Measurements from ENCODE around the gene REXO1. TPM values are rescaled to one million over a fixed set of nuclear protein-coding genes. Genes with fewer than 3 reads are reported as not detected.
A peak's percentile ranks its signal among the peaks of the same experiment; 100 is the strongest.

Gene REXO1
- total and polyA plus RNA-seq, 2 of the 8 experiments (the other 6 are each of a cell fraction or from before 2014, with no cell fraction given), result 42.4 to 44.3 TPM

GRCh38 chr19:1852581-1853128, 4.4 kb upstream of the REXO1 start:
- FAIRE-seq (no peak), DNase-seq (ENCODE audit: low read depth in 1 of 2, low spot score in 2 of 2) (no peak)
- H4K8ac ChIP-seq (ENCODE audit: extremely low read depth, insufficient read depth, low read length), result no peak overlapping the region; the same call in 1 of the 2 replicates
- H2BK12ac ChIP-seq (ENCODE audit: low read depth, low read length), result no peak overlapping the region
- no peak overlapping the region for H4K91ac ChIP-seq (replicated peaks; ENCODE audit: insufficient read length, low read length)
- H3K18ac ChIP-seq (ENCODE audit: extremely low read depth, low read length), result no peak overlapping the region
- no peak overlapping the region for H4K5ac ChIP-seq (ENCODE audit: insufficient read length, low read depth, low read length)
- no peak overlapping the region for H3K4ac ChIP-seq (replicated peaks; ENCODE audit: insufficient read length, low read depth, low read length)
- no peak overlapping the region for H3K9ac ChIP-seq (replicated peaks in 1 of 4; ENCODE audit: extremely low read depth in 1 of 4, low read depth in 3 of 4, low read length in 3 of 4)
- H3K27ac ChIP-seq (ENCODE audit: low read depth, low read length), result no peak overlapping the region
- no peaks in the 10 kb centered on the region for H3K36me3 ChIP-seq (ENCODE audit: control insufficient read depth in 2 of 4, insufficient read depth in 4 of 4, low read length in 3 of 4)
- no peak overlapping the region for H3K4me3 ChIP-seq (ENCODE audit: extremely low read depth in 1 of 4, insufficient read depth in 2 of 4, low read depth in 3 of 4, low read length in 4 of 4)
- peaks cover 6% of the 10 kb centered on the region; the same call in 1 of the 2 replicates for H3K23me2 ChIP-seq (ENCODE audit: low read depth, low read length)
- no peak overlapping the region for H2AFZ ChIP-seq (ENCODE audit: low read length)
- H3K23ac ChIP-seq (ENCODE audit: insufficient read length), result no peak overlapping the region
- H3K56ac ChIP-seq (replicated peaks; ENCODE audit: insufficient read length, low read depth, low read length), result no peak overlapping the region
- peaks cover 6% of the 10 kb centered on the region for H3K79me1 ChIP-seq (ENCODE audit: low read depth, low read length)
- no peak overlapping the region for H2BK15ac ChIP-seq (ENCODE audit: low read length)
- 0 out of 4 replicates have a peak overlapping the region, but pooled peaks have one; percentile 37 to 58 for H3K4me2 ChIP-seq (ENCODE audit: insufficient read depth in 1 of 2, low read depth in 2 of 2, low read length in 2 of 2)
- H2BK20ac ChIP-seq (ENCODE audit: low read length), result no peak overlapping the region
- no peak overlapping the region for H2AK5ac ChIP-seq (ENCODE audit: low read depth, low read length)
- no peak overlapping the region; the same call in 1 of the 2 replicates for H2BK5ac ChIP-seq (ENCODE audit: low read depth, low read length)
- ChIA-PET CTCF (ENCODE audit: partially characterized antibody) (interaction anchor here (0.6 to 2.1 kb wide), 10 partner anchors 11 to 1431 kb away, joined by 3 to 5 read pairs (median 3); no protein-coding TSS in a partner anchor), POLR2A (ENCODE audit: partially characterized antibody) (interaction anchor here (0.8 to 1.3 kb wide), 4 partner anchors 12 to 15 kb away, joined by 3 to 4 read pairs (median 4); no protein-coding TSS in a partner anchor)
- H3K27me3 ChIP-seq (replicated peaks in 1 of 4; ENCODE audit: control insufficient read depth in 3 of 4, extremely low read depth in 1 of 4, insufficient read depth in 3 of 4, low read length in 3 of 4), result no peaks in the 10 kb centered on the region
- peaks cover 3 to 29% of the 10 kb centered on the region in 2 experiments for H3K79me2 ChIP-seq (ENCODE audit: control insufficient read depth in 1 of 2, insufficient read depth in 2 of 2, low read length in 2 of 2)
- no peaks in the 10 kb centered on the region for H3K9me3 ChIP-seq (ENCODE audit: insufficient read depth in 2 of 2, low read depth in 1 of 2, low read length in 1 of 2)
- peaks cover 0 to 38% (median 31%) of the 10 kb centered on the region in 4 experiments; a peak in 6 of 7 replicates for H3K4me1 ChIP-seq (replicated peaks in 1 of 4; ENCODE audit: control insufficient read depth in 3 of 4, insufficient read depth in 4 of 4, low read length in 3 of 4)
- no peak overlapping the region for H3K14ac ChIP-seq (ENCODE audit: insufficient read length)
- no peak overlapping the region for H2BK120ac ChIP-seq (replicated peaks; ENCODE audit: low read depth, low read length)
- H4K20me1 ChIP-seq (replicated peaks in 1 of 2; ENCODE audit: control insufficient read depth in 1 of 2, insufficient read depth in 2 of 2, low read length in 2 of 2), result peaks cover 14% of the 10 kb centered on the region in 2 experiments
- WGBS, 2 experiments (ENCODE audit: extremely low coverage in 1 of 2, insufficient coverage in 1 of 2, insufficient read length in 1 of 2, insufficient replicate concordance in 2 of 2, low coverage in 1 of 2, low lambda C conversion rate in 2 of 2, missing lambda C conversion rate in 1 of 2), result 90% methylated on average over 7 of the region's 9 CpGs; no CpG with 5 or more reads in 1 of the 2 experiments
- no peak for TF ChIP-seq SIRT6 (IDR thresholded peaks at IDR 0.05; ENCODE audit: low read length)
- no peak for TF ChIP-seq RBBP5 (IDR thresholded peaks at IDR 0.05; ENCODE audit: borderline replicate concordance, low read depth, low read length)
- no peak for TF ChIP-seq EZH2 (IDR thresholded peaks at IDR 0.05; ENCODE audit: low read depth, low read length, severe bottlenecking)
- no peak for TF ChIP-seq BCL11A (IDR thresholded peaks at IDR 0.05; ENCODE audit: low read depth in 2 of 2, low read length in 2 of 2)
- TF ChIP-seq BACH1 (IDR thresholded peaks at IDR 0.05; ENCODE audit: low read length), result no peak
- TF ChIP-seq ZNF274 (IDR thresholded peaks at IDR 0.05; ENCODE audit: borderline replicate concordance, extremely low read depth, low read length), result no peak
- no peak for TF ChIP-seq GABPA (IDR thresholded peaks at IDR 0.05; ENCODE audit: borderline replicate concordance, insufficient read depth, low read length)
- TF ChIP-seq SAP30 (IDR thresholded peaks at IDR 0.05; ENCODE audit: insufficient read depth, insufficient replicate concordance, low read length), result no peak
- TF ChIP-seq GTF2F1 (IDR thresholded peaks at IDR 0.05; ENCODE audit: borderline replicate concordance, low read depth, low read length), result no peak
- no peak for TF ChIP-seq CBX8 (IDR thresholded peaks at IDR 0.05; ENCODE audit: borderline replicate concordance, low read depth, low read length)
- no peak for TF ChIP-seq KDM4A (IDR thresholded peaks at IDR 0.05; ENCODE audit: low read depth, low read length, severe bottlenecking)
- no peak for TF ChIP-seq POU5F1 (IDR thresholded peaks at IDR 0.05; ENCODE audit: low read depth, low read length)
- no peak for TF ChIP-seq YY1 (IDR thresholded peaks at IDR 0.05; ENCODE audit: low read depth, low read length)

All from H1 (cell line).